Measurements from ENCODE around the gene BLNK.
A peak's percentile ranks its signal among the peaks of the same experiment; 100 is the strongest.

BLNK gene

DNA sequence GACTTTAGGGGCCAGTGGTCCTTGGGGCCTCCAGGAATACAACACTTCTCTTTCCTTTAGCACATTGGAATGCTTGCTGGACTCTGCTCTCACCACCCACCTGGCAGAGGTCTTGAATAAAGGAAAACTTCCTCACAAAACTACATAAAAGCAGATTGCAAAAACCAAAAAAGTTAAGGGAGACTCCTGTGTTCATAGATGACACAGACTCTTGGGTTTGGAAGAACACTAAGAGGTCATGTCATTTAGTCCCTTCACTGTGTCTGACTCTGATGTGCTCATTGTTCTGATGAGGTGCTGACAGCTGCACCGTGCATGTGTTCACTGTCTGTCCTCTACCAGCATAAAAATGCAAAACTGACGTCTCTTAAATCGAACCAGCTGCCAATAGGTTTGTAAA is 11.4 kb downstream of the BLNK start:
- DNase-seq, result no peak

DNA sequence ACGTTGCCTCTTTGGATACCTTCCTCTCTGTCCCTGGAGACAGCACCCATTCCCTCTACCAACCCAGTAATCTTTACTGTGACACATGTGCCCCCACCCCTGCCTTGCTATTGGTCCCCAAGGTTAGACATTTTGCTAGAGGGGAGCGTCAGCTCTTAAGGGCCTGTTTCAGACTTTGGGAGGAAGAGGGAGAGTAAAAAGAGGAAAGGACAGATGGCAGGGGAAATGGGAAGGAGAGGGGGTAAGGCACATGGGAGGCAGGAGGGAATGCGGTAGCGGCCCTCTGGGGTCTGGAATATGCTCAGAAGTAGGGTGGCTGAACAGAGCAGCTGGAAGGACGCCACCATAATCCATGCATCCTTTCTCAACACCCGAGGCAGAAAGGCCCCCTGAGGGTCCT is 12.2 kb downstream of the BLNK start:
- DNase-seq, result no peak

DNA sequence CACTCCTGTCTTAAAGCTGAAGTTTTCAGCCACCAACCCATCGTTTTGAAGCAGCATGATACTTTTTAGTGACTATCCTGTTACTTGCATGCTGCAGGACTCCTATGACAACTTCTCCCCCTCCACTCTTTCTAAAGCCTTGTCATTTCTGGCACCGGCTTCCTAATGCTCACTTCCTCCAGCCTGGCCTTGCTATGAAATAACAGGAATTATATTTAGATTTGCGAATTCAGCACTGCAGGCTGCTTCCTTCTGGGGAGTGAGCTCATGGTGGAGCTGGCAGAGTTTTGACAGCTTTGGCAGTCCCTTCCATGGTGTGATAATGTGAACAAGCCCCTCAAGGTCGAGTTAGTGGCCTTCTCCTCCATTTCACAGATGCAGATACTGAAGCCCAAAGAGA is 13.4 kb downstream of the BLNK start:
- DNase-seq, result no peak

DNA sequence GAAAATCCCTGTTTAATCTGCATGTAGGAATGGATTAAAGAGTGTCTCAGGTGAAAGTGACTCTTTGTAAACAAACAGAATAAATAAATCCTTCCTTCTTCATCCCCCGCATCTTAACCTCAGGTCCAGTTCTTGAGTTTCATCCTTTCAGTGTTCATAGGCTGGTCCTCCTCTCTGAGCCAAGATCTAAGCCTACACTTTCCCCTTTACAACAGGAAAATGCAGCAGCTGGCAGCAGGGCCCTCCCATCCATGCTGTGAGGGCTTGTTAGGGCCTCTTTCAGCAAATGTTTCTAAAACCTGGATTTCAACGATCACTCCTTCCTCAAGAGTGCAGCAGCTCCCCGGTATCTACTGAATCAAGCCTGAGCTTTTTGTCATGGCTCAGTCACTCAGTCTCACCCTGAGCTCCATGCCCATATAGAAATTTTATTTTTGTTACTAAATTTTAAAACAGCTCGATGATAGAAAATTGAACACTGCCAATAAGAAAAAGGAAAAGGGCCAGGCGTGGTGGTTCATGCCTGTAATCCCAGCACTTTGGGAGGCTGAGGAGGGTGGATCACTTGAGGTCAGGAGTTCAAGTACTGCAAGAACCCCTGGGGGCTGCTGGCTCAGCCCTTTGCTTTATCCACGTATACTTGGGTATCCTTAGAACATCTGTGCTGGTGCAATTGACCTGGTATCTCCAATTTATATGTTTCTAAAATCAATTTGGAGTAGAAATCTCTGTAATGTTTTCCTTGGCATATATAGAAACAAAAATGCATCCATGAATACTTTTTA is 15.6 kb downstream of the BLNK start:
- DNase-seq, result no peak

DNA sequence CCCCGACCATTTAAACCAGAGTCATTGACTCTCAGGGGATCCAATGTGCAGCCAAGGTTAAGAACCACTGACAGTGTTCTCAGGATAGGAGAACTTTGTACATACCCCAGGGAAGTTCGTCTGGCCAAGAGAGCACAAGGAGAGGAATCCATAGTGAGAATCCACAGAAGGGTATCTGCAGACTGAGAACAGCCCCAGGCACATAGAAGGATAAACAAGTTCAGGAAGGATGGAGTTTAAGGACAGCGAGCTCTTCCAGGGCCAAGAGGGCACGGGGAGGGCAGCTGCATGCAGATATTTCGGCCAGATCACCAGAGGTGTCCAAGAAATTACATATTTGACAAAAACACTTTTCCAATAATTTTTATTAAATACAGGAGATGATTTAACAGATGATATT is 16.4 kb downstream of the BLNK start:
- no peak for DNase-seq

DNA sequence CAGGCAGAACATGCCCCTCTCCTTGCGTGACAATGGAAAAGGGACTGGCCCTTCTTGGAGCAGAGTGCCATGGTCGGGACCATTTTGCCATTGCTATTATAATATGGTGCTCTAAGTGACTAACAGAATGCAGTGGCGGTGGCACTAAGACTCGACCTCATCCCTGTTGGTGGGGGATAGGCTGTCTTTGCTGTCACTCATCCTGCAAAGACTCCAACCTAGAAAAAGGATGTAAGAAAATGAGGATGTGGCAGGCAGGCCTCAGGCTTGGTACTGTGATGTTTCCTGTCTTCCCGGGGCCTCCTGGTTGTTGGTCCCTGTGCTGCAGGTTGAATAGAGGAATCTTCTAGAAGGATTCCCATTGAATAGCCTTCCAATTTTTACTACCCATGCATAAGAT is 18.6 kb downstream of the BLNK start:
- DNase-seq, result no peak

DNA sequence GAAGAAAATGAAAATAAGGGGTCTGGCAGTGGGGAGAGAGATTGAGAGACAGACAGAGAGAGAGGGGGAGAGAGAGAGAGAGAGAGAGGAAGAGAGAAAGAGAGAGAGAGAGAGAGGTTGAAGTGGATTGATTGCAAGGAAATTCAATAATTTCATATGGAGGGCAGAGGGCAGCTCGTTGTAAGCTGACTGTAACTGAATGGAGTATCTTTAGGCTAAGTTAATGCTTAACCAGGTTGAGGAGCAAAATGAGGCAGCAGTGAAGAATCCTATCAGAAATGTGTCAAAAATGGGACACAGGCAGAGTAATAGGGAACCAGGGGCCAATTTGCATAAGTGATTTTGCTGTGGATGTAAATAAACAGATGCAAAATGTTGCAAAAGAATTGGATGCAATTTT is 21.0 kb downstream of the BLNK start:
- DNase-seq, result no peak

DNA sequence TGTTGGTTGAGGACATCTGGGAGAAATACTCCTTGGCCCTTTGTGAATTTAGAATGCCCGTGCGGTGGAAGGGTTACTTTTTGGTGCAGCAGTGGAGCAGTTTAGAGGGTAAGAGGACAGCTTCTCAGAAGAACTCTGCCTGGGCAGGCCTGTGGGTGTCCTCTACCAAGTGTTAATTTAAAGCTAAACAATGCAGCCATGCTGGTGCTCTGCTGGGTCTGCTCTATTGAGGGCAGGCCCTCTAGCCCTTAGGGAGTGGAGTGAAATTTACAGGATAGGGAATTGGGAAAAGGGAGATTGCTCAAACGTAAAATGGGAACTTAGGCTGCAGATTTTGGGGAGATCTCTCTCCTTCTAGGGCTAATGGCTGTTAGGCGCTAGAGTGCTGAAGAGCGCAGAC is 22.1 kb downstream of the BLNK start:
- no peak for DNase-seq

DNA sequence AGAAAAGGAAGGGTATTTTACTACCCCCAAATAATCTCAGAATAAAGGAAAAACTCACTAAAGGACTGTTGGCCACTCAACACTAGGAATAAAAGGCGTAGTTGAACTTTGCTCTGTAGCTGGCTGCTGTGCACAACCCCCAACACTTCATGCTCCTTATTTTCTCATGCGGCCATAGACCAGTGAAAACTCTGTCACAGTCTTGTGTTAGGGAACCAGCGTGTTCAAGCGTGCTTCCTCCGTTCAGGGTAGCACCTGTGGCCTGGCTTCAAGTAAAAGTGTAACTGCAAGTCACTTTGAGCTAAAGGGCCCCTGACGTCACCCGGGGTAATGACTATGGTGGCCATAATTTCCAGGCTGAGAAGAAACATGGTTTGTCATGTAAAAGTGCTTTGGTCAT is 27.0 kb downstream of the BLNK start:
- no peak for DNase-seq

DNA sequence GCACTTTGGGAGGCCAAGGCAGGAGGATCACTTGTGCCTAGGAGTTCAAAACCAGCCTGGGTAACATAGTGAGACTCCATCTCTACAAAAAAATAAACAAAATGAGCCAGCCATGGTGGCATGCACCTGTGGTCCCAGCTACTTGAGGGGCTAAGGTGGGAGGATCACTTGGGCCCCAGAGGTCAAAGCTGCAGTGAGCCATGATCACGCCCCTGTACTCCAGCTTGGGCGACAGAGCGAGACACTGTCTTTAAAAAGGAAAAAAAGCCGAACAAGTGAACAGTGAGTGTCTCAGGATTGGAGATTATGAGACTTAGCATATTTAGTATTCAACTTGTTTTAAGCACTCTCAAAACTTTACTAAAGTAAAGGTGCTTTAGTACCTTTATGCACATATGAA is 28.1 kb downstream of the BLNK start:
- no peak for DNase-seq

DNA sequence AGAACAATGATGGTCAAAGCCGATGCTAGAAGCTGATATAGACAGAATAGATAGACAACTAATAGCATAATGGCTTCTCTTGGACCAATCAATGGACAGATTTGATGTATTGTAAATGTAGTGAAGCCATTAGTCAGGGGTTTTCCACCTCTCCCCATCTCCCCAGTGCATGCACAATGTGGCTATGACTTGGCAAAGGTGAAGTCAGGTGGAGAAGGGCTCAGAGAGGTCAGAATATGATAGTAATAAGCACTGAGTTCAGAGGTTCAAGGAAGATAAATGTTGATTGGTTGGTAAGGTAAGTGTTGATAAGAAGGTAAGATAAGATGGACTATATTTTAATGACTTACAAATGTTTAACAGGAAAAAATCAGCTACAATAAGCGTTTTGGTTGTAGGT is 28.5 kb downstream of the BLNK start:
- DNase-seq, result no peak

DNA sequence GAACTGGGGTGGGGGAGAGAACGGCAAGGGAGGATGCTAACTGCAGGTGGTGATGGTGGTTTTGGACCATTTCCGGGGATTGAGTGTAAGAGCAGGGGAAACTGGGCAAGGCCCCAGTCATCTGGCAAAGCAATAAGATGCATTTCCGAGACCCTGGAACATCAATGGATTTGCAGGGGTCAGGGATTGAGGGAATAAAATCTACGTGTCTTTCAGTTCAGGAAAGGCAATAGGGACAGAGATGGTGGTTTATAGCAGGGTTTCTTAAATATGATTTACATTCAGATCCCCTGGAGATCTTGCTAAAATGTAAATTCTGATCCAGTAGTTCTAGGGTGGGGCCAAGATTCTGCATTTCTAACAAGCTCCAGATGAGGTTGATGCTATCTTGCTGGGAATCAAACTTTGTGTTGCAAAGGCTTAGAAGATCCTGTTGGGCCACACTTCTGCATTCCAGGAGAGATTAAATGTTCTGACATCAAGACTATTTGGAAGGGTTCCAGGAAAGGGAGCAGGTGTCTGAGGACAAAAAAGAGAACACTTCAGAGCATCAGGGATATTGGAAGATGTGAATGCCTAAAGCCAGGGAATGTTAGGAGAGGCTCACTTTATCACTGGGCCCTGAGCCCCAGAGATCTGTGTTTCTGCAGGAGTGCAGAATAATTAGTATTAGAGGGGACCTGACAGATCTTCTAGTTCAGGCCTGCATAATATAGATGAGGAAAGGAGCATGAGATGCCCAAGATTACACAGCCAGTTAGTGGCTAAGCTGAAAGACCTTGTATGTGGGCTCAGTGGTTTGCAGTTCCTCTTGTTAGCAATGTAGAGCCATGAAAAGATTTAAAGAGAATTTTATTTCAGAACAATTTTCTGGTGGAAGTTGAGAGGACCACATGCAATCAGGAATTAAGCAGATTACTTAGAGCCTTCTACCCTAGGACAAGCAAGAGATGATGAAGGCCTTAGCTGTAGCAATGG is 32.4 kb downstream of the BLNK start:
- DNase-seq, result no peak

DNA sequence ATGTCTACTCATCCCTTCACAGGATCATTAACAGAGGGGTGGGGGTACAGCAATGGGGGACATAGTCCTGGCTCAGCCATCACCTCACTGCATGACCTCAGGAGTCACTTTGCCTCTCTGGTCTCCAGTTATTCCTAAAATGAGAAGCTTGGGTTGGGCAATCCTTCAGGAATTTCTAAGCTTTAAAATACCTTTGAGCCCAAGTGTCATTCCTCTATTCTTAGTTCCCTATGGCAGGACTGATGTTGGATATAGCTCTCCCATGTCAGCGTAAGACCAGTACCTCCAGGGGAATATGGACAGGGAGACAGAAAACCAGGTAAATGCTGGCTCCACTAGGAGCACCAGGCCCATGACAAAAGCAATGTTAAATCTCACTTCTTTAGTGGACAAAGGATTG is 34.5 kb downstream of the BLNK start:
- no peak for DNase-seq

DNA sequence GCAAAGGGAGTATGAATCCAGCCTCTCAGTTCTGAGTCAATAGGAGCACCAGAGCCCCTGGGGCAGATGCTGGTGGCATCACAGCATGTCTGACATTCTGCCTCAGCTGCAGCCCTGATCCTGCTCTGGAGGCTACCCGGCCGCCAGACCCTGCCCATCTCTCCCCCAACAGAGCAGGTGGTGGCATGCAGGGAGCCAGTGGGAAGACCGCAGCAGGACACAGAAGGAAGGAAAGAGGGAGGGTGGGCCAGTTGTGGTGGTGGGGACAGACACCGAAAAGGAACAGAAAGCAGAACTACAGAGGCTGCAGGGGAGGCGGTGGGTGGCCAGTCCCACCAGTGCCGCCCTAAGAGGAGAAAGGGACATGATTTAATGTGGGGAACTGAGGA is 35.3 kb downstream of the BLNK start:
- no peak for DNase-seq

DNA sequence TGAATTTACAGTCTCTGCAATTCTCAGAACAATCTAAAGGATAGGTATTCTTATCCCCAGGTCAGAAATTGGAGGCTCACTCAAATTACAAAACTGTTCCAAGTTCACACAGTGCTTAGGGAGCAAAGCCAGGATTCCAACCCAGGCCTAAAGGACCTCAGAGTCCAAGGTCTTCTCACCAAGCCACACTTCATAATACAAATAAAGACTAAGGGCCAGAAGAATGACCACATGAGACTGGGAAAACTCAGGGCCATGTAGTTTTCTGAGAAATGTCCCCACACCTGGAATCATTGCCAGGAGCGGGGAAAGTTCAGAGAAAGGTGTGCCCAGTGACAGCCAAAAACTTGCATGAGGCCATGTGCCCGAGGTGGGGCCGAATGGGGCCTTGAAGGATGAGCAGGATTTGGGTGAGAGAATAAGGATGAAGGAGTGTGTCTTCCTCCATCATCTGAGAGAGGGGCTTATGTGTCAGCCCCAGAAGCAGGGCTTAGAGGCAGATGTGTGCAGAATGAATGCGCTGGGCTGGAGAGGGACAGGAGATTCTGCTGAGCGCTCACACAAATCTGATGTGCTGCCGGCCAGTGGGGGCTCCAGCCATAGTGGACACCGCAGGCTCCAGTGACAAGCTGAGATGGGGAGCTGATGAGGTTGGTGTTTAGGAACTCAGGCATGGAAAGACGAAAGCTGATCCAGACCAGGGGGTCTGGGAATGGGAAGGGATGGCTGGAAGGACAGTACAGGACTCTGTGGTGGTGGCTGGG is 35.9 kb downstream of the BLNK start:
- no peak for DNase-seq

DNA sequence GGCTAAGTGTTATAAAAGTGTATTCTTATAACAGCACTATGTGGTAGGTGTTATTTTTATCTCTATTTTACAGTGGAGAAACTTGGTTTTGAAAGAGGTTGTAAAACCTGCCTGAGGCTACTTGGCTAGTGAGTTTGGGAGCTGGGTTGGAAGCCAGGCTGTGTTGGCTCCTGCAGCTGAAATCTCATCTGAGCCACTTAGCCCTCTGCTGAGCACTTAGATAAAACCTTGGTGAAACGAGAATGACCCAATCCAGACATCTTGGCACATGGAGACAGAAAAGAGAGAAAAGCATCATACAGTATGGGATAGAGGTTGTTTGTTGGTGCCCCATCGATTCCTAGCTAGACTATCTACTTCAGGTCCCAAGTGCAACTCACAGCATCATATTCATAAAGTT is 37.4 kb downstream of the BLNK start:
- DNase-seq, result no peak

DNA sequence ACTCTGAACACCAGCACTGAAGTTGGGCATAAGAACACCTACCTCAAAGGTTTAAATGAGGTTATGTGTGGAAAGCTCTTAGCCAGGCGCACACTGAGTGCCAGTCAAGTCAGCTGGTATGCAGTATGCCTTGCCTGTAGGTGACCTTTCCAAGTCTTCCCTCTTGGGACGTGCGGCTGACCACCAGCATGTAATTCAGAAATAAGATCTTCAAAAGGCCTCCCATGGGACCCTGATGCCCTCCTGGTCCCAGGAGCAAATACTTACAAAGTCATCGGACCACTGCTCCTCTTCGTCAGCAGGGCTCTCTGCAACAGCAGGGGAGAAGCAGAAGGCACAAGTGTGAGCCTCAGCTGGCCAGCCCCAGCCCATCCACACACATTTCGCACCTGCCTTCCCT is 40.8 kb downstream of the BLNK start:
- no peak for DNase-seq

DNA sequence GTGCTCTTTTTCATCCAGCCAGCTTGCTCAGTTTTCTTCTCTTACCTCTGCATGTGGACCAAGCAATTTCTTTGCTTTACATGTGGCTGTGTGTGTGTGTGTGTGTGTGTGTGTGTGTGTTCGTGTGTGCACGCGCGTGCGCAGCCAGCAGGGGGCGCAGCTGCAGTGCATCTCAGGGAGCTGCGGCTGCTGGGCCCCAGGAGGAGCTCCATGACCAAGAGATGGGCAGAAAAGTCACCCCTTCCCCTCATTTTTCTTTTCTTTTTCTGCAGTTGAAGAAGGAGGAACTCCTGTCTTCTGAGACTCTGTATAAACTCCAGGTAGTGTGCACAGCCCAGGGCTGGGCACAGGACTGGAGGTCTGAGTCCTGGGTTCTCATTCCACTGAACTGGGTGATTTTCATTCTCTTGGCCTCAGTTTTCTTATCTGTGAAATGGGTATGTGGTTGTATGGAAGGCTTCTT is 41.8 kb downstream of the BLNK start:
- DNase-seq, result peak; percentile 90

DNA sequence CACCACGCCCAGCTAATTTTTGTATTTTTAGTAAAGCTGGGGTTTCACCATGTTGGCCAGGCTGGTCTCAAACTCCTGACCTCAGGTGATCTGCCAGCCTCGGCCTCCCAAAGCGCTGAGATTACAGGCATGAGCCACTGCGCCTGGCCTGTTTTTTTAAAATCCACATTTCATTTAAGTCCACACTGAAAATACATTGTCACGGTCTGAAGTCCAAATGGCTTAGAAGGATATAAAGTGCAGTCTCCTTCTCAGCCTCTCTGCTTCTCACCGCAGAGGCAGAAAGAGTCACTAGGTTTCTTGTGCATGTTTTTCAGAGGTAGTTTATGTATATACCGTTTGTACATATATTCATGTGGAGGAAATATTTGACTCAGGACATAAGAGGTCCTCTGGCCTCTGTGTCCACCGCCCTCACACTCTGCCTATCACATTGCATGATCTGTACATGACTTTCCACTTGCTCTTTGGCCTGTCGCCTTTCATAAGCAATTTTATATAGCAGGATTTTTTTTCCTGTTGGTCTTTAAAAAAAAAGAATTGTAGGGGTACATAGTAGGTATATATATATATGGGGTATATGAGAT is 42.9 kb downstream of the BLNK start:
- DNase-seq, result no peak

DNA sequence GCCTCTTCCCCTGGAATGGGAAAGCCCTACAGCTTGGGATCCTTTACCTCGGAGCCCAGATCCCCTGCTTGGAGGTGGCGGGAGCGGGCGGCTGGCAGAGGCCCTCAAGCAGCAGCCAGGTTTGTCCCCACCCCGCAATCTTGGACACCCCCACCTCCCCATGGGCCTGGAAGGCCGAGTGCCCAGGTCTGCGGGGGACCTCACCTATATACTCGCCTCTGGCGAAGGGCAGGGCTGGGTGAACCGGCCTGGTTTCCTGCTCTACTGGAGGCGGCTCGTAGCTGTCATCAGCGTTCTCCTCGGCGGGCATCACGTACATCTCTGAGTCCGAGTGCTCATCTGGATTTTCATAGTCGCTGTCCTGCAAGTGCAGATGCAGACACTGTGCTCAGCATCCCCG is 44.2 kb downstream of the BLNK start:
- DNase-seq, result no peak

DNA sequence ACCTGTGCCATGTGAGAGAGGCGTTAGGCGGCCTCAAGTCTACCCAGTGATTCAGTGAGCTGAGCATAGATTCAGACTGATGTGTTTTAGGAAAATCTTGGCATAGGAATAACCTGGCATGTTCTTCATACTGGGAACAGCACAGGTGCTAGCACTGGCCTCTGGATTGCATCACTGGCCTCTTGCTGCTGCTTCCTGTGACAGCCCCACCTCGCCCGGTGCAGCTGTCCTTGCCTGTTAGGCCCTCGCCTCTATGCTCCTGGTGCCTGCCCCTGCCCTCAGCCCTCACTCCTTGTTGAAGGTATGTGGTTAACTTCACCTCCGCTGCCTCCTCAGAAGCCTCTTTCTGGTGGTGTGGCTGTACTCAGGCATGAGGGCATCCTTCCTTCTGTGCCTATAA is 46.2 kb downstream of the BLNK start:
- no peak for DNase-seq

DNA sequence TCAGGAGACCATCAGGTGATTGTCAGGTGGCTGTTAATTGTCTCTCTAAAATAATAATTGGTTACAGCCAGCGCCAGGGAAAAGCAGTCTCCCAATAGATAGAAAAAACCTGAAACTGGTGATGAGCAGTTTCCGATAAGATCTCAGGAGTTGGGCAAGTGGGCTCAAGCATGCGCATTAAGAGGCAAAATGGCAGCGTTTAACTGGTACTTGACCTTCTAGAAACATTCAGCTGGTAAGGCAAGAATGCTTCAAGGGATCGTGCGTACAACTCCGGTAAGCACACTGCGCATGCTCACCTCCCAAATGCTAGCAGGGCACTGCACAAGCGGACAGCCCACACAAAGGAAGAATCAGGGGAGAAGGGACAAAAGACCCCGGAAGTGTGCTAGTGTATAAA is 48.5 kb downstream of the BLNK start:
- no peak for DNase-seq

DNA sequence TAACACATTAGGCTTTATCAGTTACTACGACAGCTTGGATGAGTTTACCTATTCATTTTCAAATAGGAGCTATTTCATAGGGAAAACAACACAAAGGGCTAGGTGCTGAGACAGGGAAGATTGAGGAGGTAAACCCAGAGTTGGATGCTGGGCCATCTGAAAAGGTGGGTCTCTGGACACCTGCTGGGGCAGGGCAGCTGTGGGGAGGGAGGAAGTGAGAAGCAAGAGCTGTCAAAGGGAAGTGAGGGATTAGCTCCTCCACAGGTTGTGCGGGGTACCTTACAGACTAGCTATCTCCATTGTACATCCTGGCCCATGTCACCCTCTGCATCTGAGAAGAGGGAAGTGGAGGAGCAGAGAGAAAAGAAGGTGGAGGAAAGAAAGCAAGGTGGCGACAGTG is 48.9 kb downstream of the BLNK start:
- DNase-seq, result no peak
